CD8-positive, alpha-beta memory T cell (primary cell): ENCODE data around the gene SIGLECL1. TPM values are rescaled to one million over a fixed set of nuclear protein-coding genes. Genes with fewer than 3 reads are reported as not detected.
"Not testable (repeated sequence)": the region's sequence is repeated elsewhere in the genome, so short reads cannot be mapped to it uniquely, and the experiment has no call there.

Experiments used
- CTCF ChIA-PET: fragments of 350-600 bp; sonication (Branson Sonifier 250); formaldehyde crosslinking; loops from one replicate; lab custom pipeline; 2021; ENCODE audit warnings: antibody characterized with exemption; lab: Charles Lee
- POLR2A ChIA-PET: fragments of 350-600 bp; sonication (Branson Sonifier 250); formaldehyde crosslinking; loops from one replicate; lab custom pipeline; 2021; ENCODE audit warnings: antibody characterized with exemption; lab: Charles Lee
- DNase-seq, 5 donors: peaks; one replicate each; pipeline versions ENCODE4 v3.0.0 to v3.0.0-alpha.2; 2020 to 2022; ENCODE audit warnings: mixed read lengths in 1 of 5
- H3K27ac ChIP-seq: one replicate; pipeline ENCODE4 v1.7.0; 2013; ENCODE audit warnings: low read depth, mild to moderate bottlenecking, low read length, moderate library complexity
- H3K27me3 ChIP-seq: 2 replicates; pipeline ENCODE4 v1.7.0; 2013; ENCODE audit warnings: low read length, mild to moderate bottlenecking; ENCODE audit not compliant: insufficient read depth, poor library complexity, severe bottlenecking
- H3K36me3 ChIP-seq: 2 replicates; pipeline ENCODE4 v1.7.0; 2013; ENCODE audit warnings: mild to moderate bottlenecking, low read length, moderate library complexity; ENCODE audit not compliant: insufficient read depth
- H3K4me1 ChIP-seq: 2 replicates; pipeline ENCODE4 v1.7.0; 2013; ENCODE audit warnings: mild to moderate bottlenecking, low read length, moderate library complexity; ENCODE audit not compliant: insufficient read depth
- H3K4me3 ChIP-seq: 2 replicates; pipeline ENCODE4 v1.7.0; 2013; ENCODE audit warnings: mild to moderate bottlenecking, low read length
- H3K9me3 ChIP-seq: 2 replicates; pipeline ENCODE4 v1.7.0; 2013; ENCODE audit warnings: mild to moderate bottlenecking, low read length
- H3K27ac Mint-ChIP-seq, 8 donors: one replicate each; pipeline ENCODE4 v1.8.0; 2020 to 2021; ENCODE audit warnings: mixed read lengths in 8 of 8, mild to moderate bottlenecking in 6 of 8, inconsistent platforms in 3 of 8, moderate library complexity in 3 of 8
- H3K27me3 Mint-ChIP-seq, 2 donors: one replicate each; pipeline ENCODE4 v1.8.0; 2020 to 2021; ENCODE audit warnings: mixed read lengths in 2 of 2, mild to moderate bottlenecking in 1 of 2, moderate library complexity in 1 of 2
- H3K36me3 Mint-ChIP-seq, 3 donors: one replicate each; pipeline ENCODE4 v1.8.0; 2020 to 2021; ENCODE audit warnings: mixed read lengths in 3 of 3, inconsistent platforms in 1 of 3, mild to moderate bottlenecking in 1 of 3
- H3K4me1 Mint-ChIP-seq, 3 donors: one replicate each; pipeline ENCODE4 v1.8.0; 2020 to 2021; ENCODE audit warnings: mixed read lengths in 3 of 3, inconsistent platforms in 1 of 3, mild to moderate bottlenecking in 1 of 3
- H3K4me3 Mint-ChIP-seq, 7 donors: one replicate each; pipeline ENCODE4 v1.8.0; 2020 to 2021; ENCODE audit warnings: mixed read lengths in 7 of 7, mild to moderate bottlenecking in 6 of 7, moderate library complexity in 4 of 7, inconsistent platforms in 2 of 7
- H3K9me3 Mint-ChIP-seq, 5 donors: one replicate each; pipeline ENCODE4 v1.8.0; 2020 to 2022; ENCODE audit warnings: mixed read lengths in 5 of 5, mild to moderate bottlenecking in 3 of 5, moderate library complexity in 2 of 5, inconsistent platforms in 1 of 5
- polyA plus RNA-seq: library from polyadenylated mRNA; unstranded; fragments of 300-500 nt; fragmentation: Illumina TruSeq; gene quantifications from one replicate; pipeline ENCODE4 v1.2.3, GENCODE V29; 2021
- total RNA-seq, 2 experiments: library from RNA; stranded (reverse); gene quantifications; one replicate each; pipeline ENCODE4 v1.2.3, GENCODE V29; 2021

SIGLECL1 gene
- total RNA-seq: not detected
- not detected for polyA plus RNA-seq

GRCh38 chr19:51250786-51251467, at the start of gene SIGLECL1:
TSS of gene SIGLECL1 (plus strand) at chr19:51251080. CDS start at chr19:51264073, 12,993 bp downstream.
- peaks cover 2 to 31% of the 10 kb centered on the region in 2 donors for H3K27me3 Mint-ChIP-seq
- CTCF ChIA-PET: no interaction called here
- Histone ChIP-seq H3K4me1 (no peaks in the 10 kb centered on the region), H3K27me3 (no peaks in the 10 kb centered on the region), H3K36me3 (no peaks in the 10 kb centered on the region), H3K9me3 (no peaks in the 10 kb centered on the region), H3K27ac (no peak within 1 kb of the TSS), H3K4me3 (no peak within 1 kb of the TSS)
- H3K27ac Mint-ChIP-seq: no peak within 1 kb of the TSS
- no peak within 1 kb of the TSS for H3K4me3 Mint-ChIP-seq
- DNase-seq: no peak
- POLR2A ChIA-PET: no interaction called here
- no peaks in the 10 kb centered on the region for H3K9me3 Mint-ChIP-seq
- peaks cover 0 to 9% (median 0%) of the 10 kb centered on the region in 3 donors for H3K4me1 Mint-ChIP-seq
- no peaks in the 10 kb centered on the region for H3K36me3 Mint-ChIP-seq

- Histone ChIP-seq H3K4me3 (no peak overlapping the region), H3K27me3 (peaks cover 5% of the 10 kb centered on the region), H3K27ac (no peak overlapping the region), H3K4me1 (no peaks in the 10 kb centered on the region), H3K36me3 (no peaks in the 10 kb centered on the region), H3K9me3 (no peaks in the 10 kb centered on the region)
- Mint-ChIP-seq H3K27ac (no peak overlapping the region), H3K4me3 (no peak overlapping the region), H3K27me3 (peaks cover 8 to 38% of the 10 kb centered on the region in 2 donors), H3K9me3 (no peaks in the 10 kb centered on the region), H3K4me1 (no peaks in the 10 kb centered on the region), H3K36me3 (no peaks in the 10 kb centered on the region)
- CTCF ChIA-PET: no interaction called here
- DNase-seq: no peak
- POLR2A ChIA-PET: no interaction called here
These were observed 49.2 kb upstream of the SIGLECL1 start for GRCh38 chr19:51201712-51202111.

- no peak overlapping the region for H3K27ac ChIP-seq
- H3K9me3 Mint-ChIP-seq: no peaks in the 10 kb centered on the region
- H3K27me3 Mint-ChIP-seq: peaks cover 15 to 44% of the 10 kb centered on the region in 2 donors
- ChIA-PET POLR2A (no interaction called here), CTCF (no interaction called here)
- no peaks in the 10 kb centered on the region for H3K36me3 Mint-ChIP-seq
- peaks cover 5% of the 10 kb centered on the region for H3K27me3 ChIP-seq
- no peaks in the 10 kb centered on the region for H3K4me1 ChIP-seq
- H3K4me3 Mint-ChIP-seq: no peak overlapping the region
- H3K27ac Mint-ChIP-seq: no peak overlapping the region
- DNase-seq: no peak
- no peak overlapping the region for H3K4me3 ChIP-seq
- no peaks in the 10 kb centered on the region for H3K36me3 ChIP-seq
- no peaks in the 10 kb centered on the region for H3K9me3 ChIP-seq
- H3K4me1 Mint-ChIP-seq: no peaks in the 10 kb centered on the region
These were observed 47.0 kb upstream of the SIGLECL1 start for GRCh38 chr19:51203916-51204315.

DNA sequence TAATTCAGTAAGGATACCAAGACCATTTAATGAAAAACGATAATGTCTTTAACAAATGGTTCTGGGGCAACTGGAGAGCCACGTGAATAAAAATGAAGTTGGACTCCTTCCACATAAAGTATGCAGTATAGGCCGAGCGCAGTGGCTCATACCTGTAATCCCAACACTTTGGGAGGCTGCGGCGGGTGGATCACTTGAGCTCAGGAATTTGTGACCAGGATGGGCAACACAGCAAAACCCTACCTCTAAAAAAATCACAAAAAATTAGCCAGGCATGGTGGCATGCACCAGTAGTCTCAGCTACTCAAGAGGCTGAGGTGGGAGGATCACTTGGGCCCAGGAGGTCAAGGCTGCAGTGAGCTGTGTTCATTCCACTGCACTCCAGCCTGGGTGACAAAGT, 46.6 kb upstream of the SIGLECL1 start:
- no peak for DNase-seq
- H3K4me1 ChIP-seq: no peaks in the 10 kb centered on the region
- Mint-ChIP-seq H3K4me1 (no peaks in the 10 kb centered on the region), H3K9me3 (no peaks in the 10 kb centered on the region), H3K27me3 (peaks cover 15 to 47% of the 10 kb centered on the region in 2 donors), H3K36me3 (no peaks in the 10 kb centered on the region), H3K27ac (no peak overlapping the region), H3K4me3 (no peak overlapping the region)
- CTCF ChIA-PET: no interaction called here
- no peak overlapping the region for H3K4me3 ChIP-seq
- H3K36me3 ChIP-seq: no peaks in the 10 kb centered on the region
- POLR2A ChIA-PET: no interaction called here
- no peaks in the 10 kb centered on the region for H3K9me3 ChIP-seq
- H3K27ac ChIP-seq: no peak overlapping the region
- peaks cover 5% of the 10 kb centered on the region for H3K27me3 ChIP-seq

GRCh38 chr19:51207747-51208146, 43.1 kb upstream of the SIGLECL1 start:
- Mint-ChIP-seq H3K9me3 (no peaks in the 10 kb centered on the region), H3K27me3 (peaks cover 9 to 40% of the 10 kb centered on the region in 2 donors), H3K36me3 (no peaks in the 10 kb centered on the region), H3K4me3 (no peak overlapping the region), H3K27ac (no peak overlapping the region), H3K4me1 (no peaks in the 10 kb centered on the region)
- no peaks in the 10 kb centered on the region for H3K4me1 ChIP-seq
- no peaks in the 10 kb centered on the region for H3K27me3 ChIP-seq
- no peak for DNase-seq
- H3K27ac ChIP-seq: no peak overlapping the region
- CTCF ChIA-PET: no interaction called here
- no peaks in the 10 kb centered on the region for H3K36me3 ChIP-seq
- POLR2A ChIA-PET: no interaction called here
- H3K9me3 ChIP-seq: no peaks in the 10 kb centered on the region
- H3K4me3 ChIP-seq: no peak overlapping the region

DNA sequence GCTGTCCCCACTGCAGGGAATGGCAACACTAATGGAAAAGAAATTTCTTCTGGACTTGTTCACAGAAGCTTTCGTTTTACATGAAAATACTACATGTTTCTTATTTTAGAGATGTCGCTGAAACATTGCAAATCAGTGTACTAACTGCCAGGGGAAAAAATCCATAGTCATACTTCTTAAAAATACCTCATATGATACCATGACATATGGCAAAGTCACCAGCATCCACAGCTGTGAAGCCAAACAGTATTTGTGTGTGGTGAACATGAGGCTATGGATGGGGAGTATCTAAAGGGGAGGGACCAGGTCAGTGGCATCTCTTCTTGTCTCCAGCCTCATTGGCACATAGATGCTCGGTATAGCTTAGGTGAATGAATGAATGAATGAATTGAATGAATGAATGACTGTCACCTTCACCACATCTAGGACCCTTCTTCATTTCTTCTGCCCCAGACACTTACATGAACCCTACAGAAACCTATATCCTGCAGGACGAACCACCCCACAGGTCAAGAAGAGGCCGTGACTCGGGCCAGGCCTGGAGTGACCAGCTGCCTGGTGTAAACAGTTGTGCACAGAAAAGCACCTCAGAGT, 40.6 kb upstream of the SIGLECL1 start:
- Histone ChIP-seq H3K27ac (no peak overlapping the region), H3K36me3 (no peaks in the 10 kb centered on the region), H3K4me3 (no peak overlapping the region), H3K27me3 (no peaks in the 10 kb centered on the region), H3K9me3 (no peaks in the 10 kb centered on the region), H3K4me1 (no peaks in the 10 kb centered on the region)
- Mint-ChIP-seq H3K27ac (no peak overlapping the region), H3K4me3 (peak overlapping the region in 1 of 7 donors; percentile 32), H3K4me1 (no peaks in the 10 kb centered on the region), H3K9me3 (no peaks in the 10 kb centered on the region), H3K36me3 (no peaks in the 10 kb centered on the region), H3K27me3 (peaks cover 9 to 38% of the 10 kb centered on the region in 2 donors)
- ChIA-PET POLR2A (no interaction called here), CTCF (no interaction called here)
- DNase-seq: no peak

DNA sequence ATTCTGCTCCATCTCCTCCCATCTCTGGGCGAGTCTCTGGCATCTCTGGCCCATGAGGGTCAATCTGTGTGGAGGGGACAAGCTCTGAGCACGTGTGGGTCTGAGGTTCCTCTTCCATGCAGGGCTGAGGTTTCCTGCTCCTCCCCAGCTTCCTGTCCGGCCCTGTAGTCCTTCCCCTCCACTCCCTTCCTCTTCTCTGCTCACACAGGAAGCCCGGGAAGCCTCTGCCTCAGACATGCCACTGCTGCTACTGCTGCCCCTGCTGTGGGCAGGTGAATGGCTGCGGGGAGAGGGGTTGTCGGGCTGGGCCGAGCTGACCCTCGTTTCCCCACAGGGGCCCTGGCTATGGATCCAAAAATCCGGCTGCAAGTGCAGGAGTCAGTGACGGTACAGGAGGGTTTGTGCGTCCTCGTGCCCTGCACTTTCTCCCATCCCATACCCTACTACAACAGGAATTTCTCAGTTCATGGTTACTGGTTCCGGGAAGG, 40.0 kb upstream of the SIGLECL1 start:
- H3K4me3 ChIP-seq, CTCF ChIA-PET, H3K27ac ChIP-seq, H3K4me1 Mint-ChIP-seq, H3K36me3 Mint-ChIP-seq, H3K9me3 Mint-ChIP-seq, H3K4me1 ChIP-seq, H3K27me3 ChIP-seq, H3K4me3 Mint-ChIP-seq, H3K9me3 ChIP-seq, H3K36me3 ChIP-seq, H3K27ac Mint-ChIP-seq, POLR2A ChIA-PET, DNase-seq: not testable (repeated sequence)
- H3K27me3 Mint-ChIP-seq: peaks cover 9 to 36% of the 10 kb centered on the region in 2 donors

DNA sequence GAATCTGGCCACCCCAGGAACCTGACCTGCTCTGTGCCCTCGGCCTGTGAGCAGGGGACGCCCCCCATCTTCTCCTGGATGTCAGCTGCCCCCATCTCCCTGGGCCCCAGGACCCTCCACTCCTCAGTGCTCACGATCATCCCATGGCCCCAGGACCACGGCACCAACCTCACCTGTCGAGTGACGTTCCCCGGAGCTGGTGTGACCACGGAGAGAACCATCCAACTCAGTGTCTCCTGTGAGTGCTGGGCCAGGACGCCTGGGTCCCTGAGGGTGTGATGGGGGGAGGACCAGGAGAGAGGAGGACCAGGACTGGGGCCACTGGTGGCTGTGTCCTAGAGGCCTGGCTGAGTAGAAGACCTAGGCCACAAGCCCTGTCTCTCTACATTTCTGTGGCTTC, 39.0 kb upstream of the SIGLECL1 start:
- CTCF ChIA-PET: no interaction called here

More for the DNA sequence above, 39.0 kb upstream of the SIGLECL1 start:
- no peaks in the 10 kb centered on the region for H3K4me1 Mint-ChIP-seq
- Histone ChIP-seq H3K36me3 (no peaks in the 10 kb centered on the region), H3K27ac (no peak overlapping the region), H3K4me3 (no peak overlapping the region), H3K27me3 (no peaks in the 10 kb centered on the region), H3K4me1 (no peaks in the 10 kb centered on the region), H3K9me3 (no peaks in the 10 kb centered on the region)
- H3K27me3 Mint-ChIP-seq: peaks cover 9 to 39% of the 10 kb centered on the region in 2 donors
- H3K9me3 Mint-ChIP-seq: no peaks in the 10 kb centered on the region
- H3K4me3 Mint-ChIP-seq: no peak overlapping the region
- H3K36me3 Mint-ChIP-seq: no peaks in the 10 kb centered on the region
- no peak overlapping the region for H3K27ac Mint-ChIP-seq
- POLR2A ChIA-PET: no interaction called here
- DNase-seq: no peak
